Erythroblast (primary cell): Measurements from ENCODE around the gene LMO2.
"Not testable (repeated sequence)": the region's sequence is repeated elsewhere in the genome, so short reads cannot be mapped to it uniquely, and the experiment has no call there.

Experiments
- DNase-seq, 2 experiments: peaks; one replicate each; lab custom pipeline; 2025; lab: John Stamatoyannopoulos, UW
- GATA1 ChIP-seq: IDR thresholded peaks from 2 replicates; pipeline ENCODE4 v1.6.1; 2011; ENCODE audit warnings: low read depth, mild to moderate bottlenecking, control low read depth, low read length, moderate library complexity
- POLR2A ChIP-seq: IDR thresholded peaks from 2 replicates; pipeline ENCODE4 v1.6.1; 2011; ENCODE audit warnings: mild to moderate bottlenecking, low read length

Gene LMO2

GRCh38 chr11:33891714-33892327 lies at the start of gene LMO2:
TSS of gene LMO2 (minus strand) at chr11:33892076. CDS start at chr11:33869716, 22,360 bp downstream.
- TF ChIP-seq POLR2A (peak; percentile 82), GATA1 (no peak)
- peak in 1 of 2 experiments; percentile 88 for DNase-seq

- TF ChIP-seq POLR2A (no peak), GATA1 (no peak)
- peak in 1 of 2 experiments; percentile 21 for DNase-seq
Observed at GRCh38 chr11:33940538-33940815, 48.6 kb upstream of the LMO2 start.

- peak; percentile 78 to 83 for DNase-seq
- TF ChIP-seq GATA1 (no peak), POLR2A (no peak)
Observed at GRCh38 chr11:33936725-33937604, 45.1 kb upstream of the LMO2 start.

- DNase-seq: no peak
- TF ChIP-seq POLR2A (no peak), GATA1 (no peak)
Observed at GRCh38 chr11:33935461-33936456, 43.9 kb upstream of the LMO2 start.

- TF ChIP-seq POLR2A (no peak), GATA1 (no peak)
- no peak for DNase-seq
Observed at GRCh38 chr11:33935005-33935404, 43.1 kb upstream of the LMO2 start.

- no peak for TF ChIP-seq GATA1
- TF ChIP-seq POLR2A: no peak
- DNase-seq: peak in 1 of 2 experiments; percentile 17
Observed at GRCh38 chr11:33934450-33934849, 42.6 kb upstream of the LMO2 start.

GRCh38 chr11:33933602-33934001 lies 41.7 kb upstream of the LMO2 start:
- DNase-seq: no peak
- TF ChIP-seq POLR2A: no peak
- TF ChIP-seq GATA1: no peak

- no peak for TF ChIP-seq POLR2A
- TF ChIP-seq GATA1: no peak
- DNase-seq: no peak
Observed at GRCh38 chr11:33932721-33933120, 40.8 kb upstream of the LMO2 start.

GRCh38 chr11:33931739-33932366 lies 40.0 kb upstream of the LMO2 start:
- not testable (repeated sequence) for DNase-seq

- DNase-seq: no peak
- no peak for TF ChIP-seq POLR2A
Observed at GRCh38 chr11:33931067-33931466, 39.2 kb upstream of the LMO2 start.

- TF ChIP-seq POLR2A: no peak
- TF ChIP-seq GATA1: no peak
- DNase-seq: peak; percentile 14 to 49
Observed at GRCh38 chr11:33930317-33931021, 38.6 kb upstream of the LMO2 start.

GRCh38 chr11:33928564-33928963 lies 36.7 kb upstream of the LMO2 start:
- DNase-seq: no peak

More at GRCh38 chr11:33928564-33928963, 36.7 kb upstream of the LMO2 start:
- TF ChIP-seq POLR2A (no peak), GATA1 (no peak)
